HG03280 (cell line): ENCODE results near the gene WBP1L.

Experiments used
- ATAC-seq: cut with Tn5 transposase; IDR thresholded peaks from one replicate; pipeline ENCODE4 v1.9.1; 2021; ENCODE audit warnings: mild to moderate bottlenecking, moderate library complexity; ENCODE audit not compliant: unreplicated experiment

The WBP1L gene

GRCh38 chr10:102777711-102778453 lies 34.1 kb downstream of the WBP1L start:
- no peak for ATAC-seq

DNA sequence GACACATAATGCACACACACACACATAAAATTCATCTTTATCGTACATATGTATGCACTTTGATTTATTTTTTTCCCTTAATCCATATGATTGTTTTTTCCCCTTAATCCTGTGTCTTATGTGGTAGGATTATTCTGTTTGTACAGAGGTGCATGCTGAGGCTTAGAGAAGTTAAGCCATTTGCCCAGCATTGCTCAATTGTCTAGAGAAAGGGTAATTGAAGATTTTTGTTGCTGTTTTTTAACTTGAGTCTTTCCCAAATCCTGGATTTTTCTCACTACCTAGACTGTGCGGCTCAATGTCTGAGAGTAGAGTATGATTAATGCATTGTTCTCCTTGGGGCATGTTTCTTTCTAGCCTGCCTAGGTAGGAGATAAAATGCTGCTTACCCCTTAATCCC lies 35.0 kb downstream of the WBP1L start:
- no peak for ATAC-seq

- ATAC-seq = no peak
Measured at GRCh38 chr10:102779680-102780526, 36.2 kb downstream of the WBP1L start.

GRCh38 chr10:102780527-102780808 lies 36.7 kb downstream of the WBP1L start:
- ATAC-seq = no peak

GRCh38 chr10:102781090-102781920 lies 37.6 kb downstream of the WBP1L start:
- no peak for ATAC-seq

DNA sequence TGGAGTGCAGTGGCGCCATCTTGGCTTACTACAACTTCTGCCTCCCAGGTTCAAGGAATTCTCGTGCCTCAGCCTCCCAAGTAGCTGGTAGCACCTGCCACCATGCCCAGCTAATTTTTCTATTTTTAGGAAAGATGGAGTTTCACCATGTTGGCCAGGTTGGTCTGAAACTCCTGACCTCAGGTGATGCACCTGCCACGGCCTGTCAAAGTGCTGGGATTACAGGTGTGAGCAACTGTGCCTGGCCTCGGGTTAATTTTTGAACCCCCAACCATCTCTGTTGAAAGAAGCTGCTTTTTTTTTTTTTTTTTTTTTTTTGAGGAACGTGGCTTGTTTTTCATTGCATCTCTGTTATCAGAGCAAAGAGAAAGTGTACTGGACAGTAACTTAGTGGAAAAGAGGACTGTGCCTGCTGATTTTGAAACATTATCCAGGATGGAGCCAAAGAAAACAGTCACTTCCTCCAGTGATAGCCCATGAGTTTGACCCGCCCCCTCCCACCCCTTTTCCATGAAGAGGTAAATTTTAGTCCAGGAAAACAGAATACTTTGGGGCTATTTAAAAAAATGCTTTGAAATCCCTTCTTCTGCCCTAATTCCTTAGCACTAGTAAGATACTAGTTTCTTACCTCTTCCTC lies 38.3 kb downstream of the WBP1L start:
- no peak for ATAC-seq

DNA sequence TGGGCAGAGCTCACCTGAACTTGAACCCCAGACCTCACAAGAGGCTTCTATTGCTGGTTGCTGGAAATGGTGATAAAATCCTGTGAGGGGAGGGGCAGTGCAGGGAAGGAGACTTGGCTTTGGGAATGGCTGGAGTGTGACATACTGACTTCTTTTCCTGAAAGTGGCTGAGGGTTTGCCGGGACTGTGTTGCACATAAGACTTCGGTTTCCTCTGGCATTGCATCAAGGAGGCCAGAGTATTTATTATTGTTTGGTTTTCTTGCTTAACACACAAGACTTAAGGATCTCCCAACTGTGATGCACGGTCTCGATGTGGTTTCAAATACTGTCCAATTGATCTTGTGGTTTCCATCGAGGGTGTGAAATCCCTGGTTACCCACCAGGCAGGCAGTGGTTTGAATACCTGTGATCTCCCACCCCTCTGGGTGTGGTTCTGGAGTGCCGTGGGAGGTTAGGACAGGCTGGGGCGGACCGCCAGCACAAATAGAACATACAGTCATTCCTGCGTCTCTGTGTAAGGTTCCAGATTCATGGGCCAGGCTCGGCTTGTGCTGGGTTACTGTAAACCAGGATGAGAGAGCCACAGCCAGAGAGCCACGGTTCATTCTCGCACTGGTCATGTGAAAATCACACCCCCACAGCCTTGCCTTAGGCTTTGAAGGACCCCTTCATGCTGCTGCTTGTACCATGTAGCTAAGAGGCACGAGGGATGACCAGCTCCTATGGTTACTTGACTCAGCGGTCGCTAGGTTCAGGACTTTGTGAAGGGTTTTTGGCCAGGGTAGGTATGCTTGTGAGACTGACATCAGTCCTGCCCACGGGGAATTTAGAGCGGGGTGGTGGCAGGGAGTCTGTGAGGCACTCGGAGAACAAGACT lies 39.2 kb downstream of the WBP1L start:
- no peak for ATAC-seq

GRCh38 chr10:102783568-102783967 lies 39.8 kb downstream of the WBP1L start:
- no peak for ATAC-seq

DNA sequence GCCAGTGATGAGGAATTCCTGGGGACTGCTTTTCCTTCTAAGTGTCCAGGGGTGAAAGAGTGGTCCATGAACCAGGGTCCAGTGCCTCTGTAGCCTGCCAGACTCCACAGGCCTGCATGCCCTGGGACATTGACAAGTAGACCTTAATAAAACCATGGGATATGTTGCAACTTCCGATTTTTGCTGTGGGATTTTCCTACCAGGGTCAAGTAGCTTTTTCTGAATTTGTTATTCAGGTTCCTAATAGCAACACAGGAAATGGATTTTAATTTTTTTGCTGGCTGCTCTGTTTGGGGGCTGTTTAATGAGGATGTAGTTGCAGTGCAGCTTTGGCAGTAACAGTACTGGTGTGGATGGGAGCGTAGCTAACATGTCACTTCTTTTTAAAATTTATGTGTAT lies 42.1 kb downstream of the WBP1L start:
- ATAC-seq = no peak

GRCh38 chr10:102791754-102792395 lies 48.1 kb downstream of the WBP1L start:
- ATAC-seq = no peak

DNA sequence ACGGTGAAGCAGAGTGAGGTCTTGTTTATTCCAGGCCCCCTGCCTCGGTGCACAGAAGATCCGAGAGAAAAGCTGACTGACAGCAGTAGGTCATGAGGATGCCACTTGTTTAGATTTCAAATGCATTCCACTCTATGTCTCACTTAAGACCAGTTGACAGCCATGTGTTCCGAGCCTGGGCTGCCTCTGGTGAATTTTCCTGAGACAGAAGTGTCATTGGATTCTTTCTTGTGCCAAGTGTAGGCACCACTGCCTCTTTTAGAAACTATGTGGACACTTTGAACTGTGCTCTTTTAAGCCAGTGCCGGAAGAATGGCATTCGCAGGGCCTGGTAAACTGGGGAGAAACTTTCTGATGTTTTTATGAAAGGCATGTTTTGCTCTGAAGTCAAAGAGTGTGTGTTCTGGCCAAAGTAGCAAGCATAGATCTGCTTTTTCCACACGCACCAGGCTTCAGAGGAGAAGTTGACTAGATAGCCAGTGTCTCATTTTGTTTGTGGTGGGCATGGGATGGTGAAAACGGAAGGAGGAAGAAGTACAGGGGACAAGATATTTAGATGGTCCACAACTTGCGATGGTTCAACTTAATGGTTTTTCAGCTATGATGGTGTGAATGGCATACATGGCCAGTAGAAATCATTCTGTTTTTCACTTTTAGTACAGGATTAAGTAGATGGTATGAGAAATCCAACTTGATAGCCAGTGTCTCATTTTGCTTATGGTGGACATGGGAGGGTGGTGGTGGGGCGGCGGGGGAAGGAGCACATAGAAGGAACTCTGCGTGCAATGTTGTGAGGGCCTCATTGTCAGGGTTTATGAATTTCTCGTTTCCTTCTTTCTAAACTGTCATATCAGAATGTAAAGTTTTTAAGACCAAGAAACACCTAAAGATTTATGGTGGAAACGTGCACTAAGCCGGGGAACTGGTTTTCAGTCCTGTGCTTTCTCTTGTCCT lies 52.0 kb downstream of the WBP1L start:
- ATAC-seq = peak; percentile 27

- ATAC-seq = peak; percentile 97
Measured at GRCh38 chr10:102796407-102797176, 52.8 kb downstream of the WBP1L start.

GRCh38 chr10:102799691-102800471 lies 56.1 kb downstream of the WBP1L start:
- no peak for ATAC-seq

DNA sequence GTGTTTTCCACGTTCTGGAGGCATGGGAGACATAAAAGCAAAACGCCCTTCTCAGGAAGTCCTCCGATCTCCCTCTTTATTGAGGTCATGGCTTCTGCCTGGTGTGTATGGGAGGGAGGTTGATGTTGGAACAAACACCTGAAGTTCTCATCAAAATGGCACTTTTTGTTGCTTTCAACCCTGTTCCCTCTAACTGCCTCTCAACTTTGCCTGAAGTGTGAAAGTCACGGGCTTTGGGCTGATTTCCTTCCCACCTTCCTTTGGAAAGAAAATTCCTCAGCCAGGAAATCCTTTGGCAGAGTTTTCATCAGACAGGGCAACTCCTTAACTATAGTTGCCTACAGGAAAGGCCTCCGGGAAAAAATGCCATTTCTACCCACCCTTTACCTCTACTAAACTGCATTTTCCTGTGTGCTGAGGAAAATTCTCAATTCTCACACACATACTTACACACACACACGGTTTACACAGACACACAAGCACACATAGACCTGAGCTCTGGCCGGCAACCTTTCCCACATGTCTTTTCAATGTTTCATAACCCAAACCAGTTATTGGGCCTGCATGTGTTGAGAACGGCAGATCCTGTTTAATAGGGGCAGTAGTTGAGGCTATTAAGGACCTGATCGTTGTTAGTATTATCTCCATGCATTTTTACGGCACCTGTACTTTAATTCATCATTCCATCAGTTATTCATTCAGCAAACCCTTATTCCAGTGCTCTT lies 57.0 kb downstream of the WBP1L start:
- ATAC-seq = no peak

- no peak for ATAC-seq
Measured at GRCh38 chr10:102801496-102801895, 57.7 kb downstream of the WBP1L start.

- no peak for ATAC-seq
Measured at GRCh38 chr10:102801978-102802377, 58.2 kb downstream of the WBP1L start.
